Fibroblast of lung (primary cell): ENCODE data around the gene NHSL1. TPM values are rescaled to one million over a fixed set of nuclear protein-coding genes. Genes with fewer than 3 reads are reported as not detected.

Source experiments
- DNase-seq, 2 donors: peaks; one replicate each; pipeline versions ENCODE4 v3.0.0 to v3.0.0-alpha.2; 2010; ENCODE audit warnings: low read depth in 2 of 2
- H2AFZ ChIP-seq: 2 replicates; pipeline ENCODE4 v1.5.1; 2012; ENCODE audit warnings: low read length, control low read depth, inconsistent platforms
- H3K27ac ChIP-seq: 2 replicates; pipeline ENCODE4 v1.5.1; 2011; ENCODE audit warnings: low read length, control low read depth; ENCODE audit not compliant: insufficient read depth
- H3K27me3 ChIP-seq: 2 replicates; pipeline ENCODE4 v1.5.1; 2011; ENCODE audit warnings: mild to moderate bottlenecking, low read length; ENCODE audit not compliant: control insufficient read depth, insufficient read depth
- H3K36me3 ChIP-seq: 2 replicates; pipeline ENCODE4 v1.5.1; 2011; ENCODE audit warnings: low read length; ENCODE audit not compliant: control insufficient read depth, insufficient read depth
- H3K4me1 ChIP-seq: 2 replicates; pipeline ENCODE4 v1.5.1; 2011; ENCODE audit warnings: low read length; ENCODE audit not compliant: control insufficient read depth, insufficient read depth; ENCODE audit errors: extremely low read depth
- H3K4me2 ChIP-seq: 2 replicates; pipeline ENCODE4 v1.5.1; 2011; ENCODE audit warnings: low read length, control low read depth; ENCODE audit not compliant: insufficient read depth; ENCODE audit errors: extremely low read depth
- H3K4me3 ChIP-seq, 4 experiments: fragments of 200-600 bp in 1 of 4; sonication (generic) in 1 of 4; replicated peaks in 1 of 4; 2 replicates each; pipeline ENCODE4 v1.5.1; 2011 to 2016; ENCODE audit warnings: low read length in 4 of 4, low read depth in 3 of 4, mild to moderate bottlenecking in 3 of 4, control low read depth in 2 of 4, inconsistent platforms in 1 of 4, mixed read lengths in 1 of 4; ENCODE audit not compliant: insufficient read depth in 1 of 4; ENCODE audit errors: control extremely low read depth in 1 of 4
- H3K79me2 ChIP-seq: 2 replicates; pipeline ENCODE4 v1.5.1; 2012; ENCODE audit warnings: mild to moderate bottlenecking, low read length, inconsistent platforms; ENCODE audit not compliant: control insufficient read depth, insufficient read depth
- H3K9ac ChIP-seq: 2 replicates; pipeline ENCODE4 v1.5.1; 2011; ENCODE audit warnings: mild to moderate bottlenecking, low read length, control low read depth; ENCODE audit not compliant: insufficient read depth
- H3K9me3 ChIP-seq: 2 replicates; pipeline ENCODE4 v1.5.1; 2012; ENCODE audit warnings: low read depth, low read length; ENCODE audit not compliant: control insufficient read depth, insufficient read depth
- H4K20me1 ChIP-seq: 2 replicates; pipeline ENCODE4 v1.5.1; 2011; ENCODE audit warnings: low read length; ENCODE audit not compliant: control insufficient read depth, insufficient read depth; ENCODE audit errors: extremely low read depth
- EZH2 ChIP-seq: IDR thresholded peaks from 2 replicates; pipeline ENCODE4 v1.5.1; 2012; ENCODE audit warnings: low read length, control low read depth, mild to moderate bottlenecking; ENCODE audit errors: missing control alignments
- polyA plus RNA-seq, 2 donors: library from polyadenylated mRNA; depleted of rRNA in 1 of 2; stranded (reverse) in 1 of 2; unstranded in 1 of 2; fragments of >200 nt; gene quantifications; 2 replicates each; pipeline ENCODE4 v1.2.1, GENCODE V29; 2011 to 2012; ENCODE audit warnings: missing spikeins in 1 of 2
- total RNA-seq: library from RNA; depleted of rRNA; stranded (reverse); fragments of >200 nt; gene quantifications from 2 replicates; pipeline ENCODE4 v1.2.1, GENCODE V29; 2014
- TF ChIP-seq, protein P1 (sequence below), 2 donors: IDR thresholded peaks in 1 of 2; conservative IDR thresholded peaks in 1 of 2; 1 replicate in 1 of 2; 2 replicates in 1 of 2; pipeline ENCODE4 v1.5.1; 2011 to 2012; ENCODE audit warnings: low read length in 2 of 2, control low read depth in 1 of 2, inconsistent platforms in 1 of 2, low read depth in 1 of 2, mild to moderate bottlenecking in 1 of 2

The NHSL1 gene
- total and polyA plus RNA-seq, 2 donors (not counting 1 experiment from before 2014, with no cell fraction given), result 9.5 to 10.6 TPM

DNA sequence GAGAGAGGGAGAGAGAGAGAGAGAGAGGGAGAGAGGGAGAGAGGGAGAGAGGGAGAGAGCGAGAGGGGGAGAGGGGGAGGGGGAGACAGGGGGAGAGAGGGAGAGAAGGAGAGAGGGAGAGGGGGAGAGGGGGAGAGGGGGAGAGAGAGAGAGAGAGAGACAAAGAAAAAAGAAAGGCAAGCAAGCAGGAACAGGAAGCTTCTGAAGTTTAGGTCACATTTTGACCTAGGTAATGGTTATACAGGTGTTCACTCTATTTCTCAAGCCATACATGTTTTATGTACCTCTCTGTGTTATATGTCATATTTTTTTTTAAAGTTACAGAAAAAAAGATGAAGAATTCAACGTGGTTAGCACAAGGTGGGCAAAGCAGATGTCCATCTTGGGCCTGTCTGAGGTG lies 9.4 kb downstream of the NHSL1 start:
- Histone ChIP-seq H2AFZ (no peak overlapping the region), H3K27me3 (no peaks in the 10 kb centered on the region), H3K4me2 (no peak overlapping the region), H4K20me1 (no peaks in the 10 kb centered on the region), H3K27ac (no peak overlapping the region), H3K4me3 (no peak overlapping the region), H3K36me3 (no peaks in the 10 kb centered on the region), H3K9ac (no peak overlapping the region), H3K9me3 (no peaks in the 10 kb centered on the region), H3K79me2 (no peaks in the 10 kb centered on the region), H3K4me1 (no peaks in the 10 kb centered on the region)
- no peak for DNase-seq
- TF ChIP-seq, protein P1, sequence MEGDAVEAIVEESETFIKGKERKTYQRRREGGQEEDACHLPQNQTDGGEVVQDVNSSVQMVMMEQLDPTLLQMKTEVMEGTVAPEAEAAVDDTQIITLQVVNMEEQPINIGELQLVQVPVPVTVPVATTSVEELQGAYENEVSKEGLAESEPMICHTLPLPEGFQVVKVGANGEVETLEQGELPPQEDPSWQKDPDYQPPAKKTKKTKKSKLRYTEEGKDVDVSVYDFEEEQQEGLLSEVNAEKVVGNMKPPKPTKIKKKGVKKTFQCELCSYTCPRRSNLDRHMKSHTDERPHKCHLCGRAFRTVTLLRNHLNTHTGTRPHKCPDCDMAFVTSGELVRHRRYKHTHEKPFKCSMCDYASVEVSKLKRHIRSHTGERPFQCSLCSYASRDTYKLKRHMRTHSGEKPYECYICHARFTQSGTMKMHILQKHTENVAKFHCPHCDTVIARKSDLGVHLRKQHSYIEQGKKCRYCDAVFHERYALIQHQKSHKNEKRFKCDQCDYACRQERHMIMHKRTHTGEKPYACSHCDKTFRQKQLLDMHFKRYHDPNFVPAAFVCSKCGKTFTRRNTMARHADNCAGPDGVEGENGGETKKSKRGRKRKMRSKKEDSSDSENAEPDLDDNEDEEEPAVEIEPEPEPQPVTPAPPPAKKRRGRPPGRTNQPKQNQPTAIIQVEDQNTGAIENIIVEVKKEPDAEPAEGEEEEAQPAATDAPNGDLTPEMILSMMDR (conservative IDR thresholded peaks at IDR 0.05 in 1 of 2, IDR thresholded peaks at IDR 0.05 in 1 of 2; ENCODE audit: low read depth in 1 of 2, low read length in 2 of 2), result no peak
- no peak for TF ChIP-seq EZH2

DNA sequence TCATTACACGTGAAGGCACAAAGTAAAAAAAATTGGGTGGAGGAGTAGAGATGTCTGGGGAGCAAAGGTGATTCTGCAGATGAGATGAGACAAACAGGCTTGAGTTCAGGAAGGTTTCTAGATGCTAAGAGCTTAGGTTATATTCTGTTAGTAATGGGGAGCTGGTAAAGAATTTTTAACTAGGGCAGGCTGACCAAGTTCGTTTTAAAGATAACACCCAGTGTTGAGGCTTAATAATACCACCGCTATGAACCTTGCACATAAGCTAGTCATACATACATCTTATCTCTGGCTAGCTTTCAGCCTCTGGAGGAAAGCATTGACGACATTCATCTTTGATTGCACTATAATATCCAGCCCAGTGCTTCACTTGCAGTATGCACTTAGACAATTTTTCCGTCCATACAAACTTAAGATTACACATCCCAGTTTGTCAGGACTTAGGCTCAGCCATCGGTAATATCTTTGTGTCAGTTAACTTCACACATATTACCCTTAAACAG lies 12.1 kb downstream of the NHSL1 start:
- H3K9me3 ChIP-seq, result no peaks in the 10 kb centered on the region
- H3K9ac ChIP-seq, result no peak overlapping the region
- H3K4me3 ChIP-seq, result no peak overlapping the region
- H4K20me1 ChIP-seq, result no peaks in the 10 kb centered on the region
- DNase-seq, result no peak
- no peak overlapping the region for H3K4me2 ChIP-seq
- H3K27me3 ChIP-seq, result no peaks in the 10 kb centered on the region
- no peaks in the 10 kb centered on the region for H3K36me3 ChIP-seq
- no peaks in the 10 kb centered on the region for H3K79me2 ChIP-seq
- no peak for TF ChIP-seq EZH2
- TF ChIP-seq, protein P1 (conservative IDR thresholded peaks at IDR 0.05 in 1 of 2, IDR thresholded peaks at IDR 0.05 in 1 of 2; ENCODE audit: low read depth in 1 of 2, low read length in 2 of 2), result no peak
- H3K27ac ChIP-seq, result no peak overlapping the region
- no peaks in the 10 kb centered on the region for H3K4me1 ChIP-seq
- no peak overlapping the region for H2AFZ ChIP-seq

DNA sequence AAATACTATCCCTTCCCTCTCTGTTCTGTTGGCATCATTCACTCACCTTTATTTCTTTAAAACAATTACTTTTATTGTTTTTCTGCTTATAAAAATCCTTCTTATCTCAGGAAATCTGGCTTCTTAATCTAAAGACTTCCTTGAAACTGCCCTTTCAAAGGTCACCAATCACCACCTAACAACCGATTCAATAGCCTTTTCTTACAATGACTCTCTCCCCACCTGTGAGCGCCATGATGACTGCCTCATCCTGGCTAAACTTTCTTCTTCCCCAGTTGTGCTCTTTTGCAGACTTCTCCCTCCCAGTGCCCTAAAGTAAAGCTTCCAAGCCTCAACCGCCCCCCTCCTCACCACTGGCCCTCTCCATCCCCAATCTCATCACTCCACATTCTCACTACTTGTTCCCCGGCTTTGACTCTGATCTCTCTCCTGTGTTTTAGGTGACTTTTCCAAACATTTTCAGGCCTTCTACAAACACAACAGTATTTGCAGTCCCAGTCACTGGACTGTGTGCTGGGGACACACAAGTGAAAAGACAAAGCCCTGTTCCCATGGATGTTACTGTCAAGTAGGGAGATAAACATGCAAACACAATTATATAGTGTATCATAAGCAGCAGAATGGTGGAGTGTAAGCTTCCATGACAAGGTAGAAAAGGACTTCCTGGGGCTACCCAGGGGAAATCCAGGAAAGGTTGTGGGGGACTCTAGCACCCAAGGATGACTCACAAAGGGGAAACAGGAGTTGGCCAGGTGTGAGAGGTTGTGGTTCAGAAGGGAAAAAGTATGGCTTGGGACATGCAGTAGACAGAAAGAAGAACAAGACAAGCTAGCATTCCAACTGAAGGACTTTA lies 12.8 kb downstream of the NHSL1 start:
- H3K4me2 ChIP-seq, result no peak overlapping the region
- no peaks in the 10 kb centered on the region for H3K4me1 ChIP-seq
- no peaks in the 10 kb centered on the region for H3K79me2 ChIP-seq
- no peaks in the 10 kb centered on the region for H3K36me3 ChIP-seq
- H3K9ac ChIP-seq, result no peak overlapping the region
- no peaks in the 10 kb centered on the region for H4K20me1 ChIP-seq
- TF ChIP-seq, protein P1 (conservative IDR thresholded peaks at IDR 0.05 in 1 of 2, IDR thresholded peaks at IDR 0.05 in 1 of 2; ENCODE audit: low read depth in 1 of 2, low read length in 2 of 2), result no peak
- no peak for TF ChIP-seq EZH2
- no peak overlapping the region for H3K27ac ChIP-seq
- H3K4me3 ChIP-seq, result no peak overlapping the region
- H3K9me3 ChIP-seq, result no peaks in the 10 kb centered on the region
- no peak for DNase-seq
- no peaks in the 10 kb centered on the region for H3K27me3 ChIP-seq
- no peak overlapping the region for H2AFZ ChIP-seq
